GM18517 (cell line): ENCODE results near the gene STK17A.
A peak's percentile ranks its signal among the peaks of the same experiment; 100 is the strongest.
"Not testable (repeated sequence)": the region's sequence is repeated elsewhere in the genome, so short reads cannot be mapped to it uniquely, and the experiment has no call there.

ENCODE experiments used
- ATAC-seq: cut with Tn5 transposase; IDR thresholded peaks from one replicate; pipeline ENCODE4 v1.9.1; 2021; ENCODE audit warnings: mild to moderate bottlenecking, moderate library complexity; ENCODE audit not compliant: unreplicated experiment

The STK17A gene

GRCh38 chr7:43593010-43593409 is 10.1 kb downstream of the STK17A start:
- ATAC-seq, result no peak

- ATAC-seq, result no peak
These were observed 11.1 kb downstream of the STK17A start for GRCh38 chr7:43594020-43594419.

GRCh38 chr7:43596426-43596825 is 13.5 kb downstream of the STK17A start:
- ATAC-seq, result not testable (repeated sequence)

- no peak for ATAC-seq
These were observed 17.1 kb downstream of the STK17A start for GRCh38 chr7:43600056-43600455.

GRCh38 chr7:43602256-43602655 is 19.3 kb downstream of the STK17A start:
- ATAC-seq, result no peak

- ATAC-seq, result no peak
These were observed 21.3 kb downstream of the STK17A start for GRCh38 chr7:43604251-43604650.

- ATAC-seq, result no peak
These were observed 26.2 kb downstream of the STK17A start for GRCh38 chr7:43609097-43609496.

GRCh38 chr7:43612128-43612527 is 29.2 kb downstream of the STK17A start:
- ATAC-seq, result no peak

- peak; percentile 68 for ATAC-seq
These were observed 30.0 kb downstream of the STK17A start for GRCh38 chr7:43612599-43613589.

- ATAC-seq, result no peak
These were observed 32.7 kb downstream of the STK17A start for GRCh38 chr7:43615558-43616145.

- no peak for ATAC-seq
These were observed 34.1 kb downstream of the STK17A start for GRCh38 chr7:43616977-43617376.

GRCh38 chr7:43618073-43618472 is 35.2 kb downstream of the STK17A start:
- no peak for ATAC-seq

- no peak for ATAC-seq
These were observed 36.5 kb downstream of the STK17A start for GRCh38 chr7:43619213-43620012.

GRCh38 chr7:43621729-43622448 is 39.0 kb downstream of the STK17A start:
- no peak for ATAC-seq

GRCh38 chr7:43624156-43624555 is 41.2 kb downstream of the STK17A start:
- no peak for ATAC-seq

GRCh38 chr7:43625453-43625852 is 42.5 kb downstream of the STK17A start:
- peak; percentile 58 for ATAC-seq

GRCh38 chr7:43625980-43626379 is 43.1 kb downstream of the STK17A start:
- no peak for ATAC-seq

GRCh38 chr7:43626695-43627094 is 43.8 kb downstream of the STK17A start:
- ATAC-seq, result no peak

- ATAC-seq, result not testable (repeated sequence)
These were observed 44.9 kb downstream of the STK17A start for GRCh38 chr7:43627798-43628197.

GRCh38 chr7:43628431-43628830 is 45.5 kb downstream of the STK17A start:
- ATAC-seq, result no peak

GRCh38 chr7:43629857-43630256 is 46.9 kb downstream of the STK17A start:
- ATAC-seq, result no peak
